PC-3 (cell line): ENCODE measurements around the gene L1TD1. TPM values are rescaled to one million over a fixed set of nuclear protein-coding genes. Genes with fewer than 3 reads are reported as not detected.

Source experiments
- ATAC-seq: fragments of 200-7000 bp; cut with Tn5 transposase; 2 replicates; pipeline ENCODE4 v1.9.1; 2020; ENCODE audit warnings: mild to moderate bottlenecking, moderate library complexity
- BruUV-seq: library from RNA; stranded (reverse); fragments of 400-500 nt; replicated peaks from 2 replicates; lab custom pipeline; 2021; lab: Mats Ljungman, UMichigan
- CTCF ChIA-PET: fragments of 300-600 bp; sonication (Branson Sonifier 250); formaldehyde crosslinking; loops from one replicate; lab custom pipeline; 2022; ENCODE audit warnings: antibody characterized with exemption; lab: Charles Lee
- POLR2A ChIA-PET: fragments of 300-600 bp; sonication (Branson Sonifier 250); formaldehyde crosslinking; loops from one replicate; lab custom pipeline; 2022; ENCODE audit warnings: antibody characterized with exemption; ENCODE audit not compliant: unreplicated experiment; lab: Charles Lee
- DNase-seq: peaks from one replicate; pipeline ENCODE4 v3.0.0-alpha.2; 2015
- H2AFZ ChIP-seq: fragments of 300-600 bp; sonication (generic); 2 replicates; pipeline ENCODE4 v1.6.0; 2016; ENCODE audit warnings: antibody characterized with exemption, low read length
- H3F3A ChIP-seq: fragments of 300-600 bp; sonication (generic); one replicate; pipeline ENCODE4 v1.6.0; 2017; ENCODE audit warnings: antibody characterized with exemption, low read length, control low read depth, mild to moderate bottlenecking; ENCODE audit not compliant: unreplicated experiment
- H3K27ac ChIP-seq: fragments of 300-600 bp; sonication (generic); 2 replicates; pipeline ENCODE4 v1.5.1; 2016; ENCODE audit warnings: mild to moderate bottlenecking, low read length
- H3K27me3 ChIP-seq: fragments of 300-600 bp; sonication (generic); 2 replicates; pipeline ENCODE4 v1.6.1; 2016; ENCODE audit warnings: low read length, mixed read lengths
- H3K36me3 ChIP-seq: fragments of 300-600 bp; sonication (generic); 2 replicates; pipeline ENCODE4 v1.6.1; 2016; ENCODE audit warnings: low read depth, mixed run types, low read length, mixed read lengths
- H3K4me1 ChIP-seq: fragments of 300-600 bp; sonication (generic); 2 replicates; pipeline ENCODE4 v1.5.1; 2016; ENCODE audit warnings: low read length; ENCODE audit not compliant: insufficient read depth
- H3K4me2 ChIP-seq: fragments of 300-600 bp; sonication (generic); 2 replicates; pipeline ENCODE4 v1.6.0; 2016; ENCODE audit warnings: low read length
- H3K4me3 ChIP-seq: fragments of 300-600 bp; sonication (generic); 2 replicates; pipeline ENCODE4 v1.5.1; 2016; ENCODE audit warnings: mild to moderate bottlenecking, low read length, mixed read lengths
- H3K79me2 ChIP-seq: fragments of 300-600 bp; sonication (generic); 2 replicates; pipeline ENCODE4 v1.6.1; 2017; ENCODE audit warnings: low read length, mixed read lengths
- H3K9ac ChIP-seq: fragments of 300-600 bp; sonication (generic); 2 replicates; pipeline ENCODE4 v1.6.0; 2016; ENCODE audit warnings: mild to moderate bottlenecking, low read length
- H3K9me2 ChIP-seq: fragments of 300-600 bp; sonication (generic); replicated peaks from 2 replicates; pipeline ENCODE4 v1.6.1; 2016; ENCODE audit warnings: mixed run types, low read length, mixed read lengths
- H3K9me3 ChIP-seq: fragments of 300-600 bp; sonication (generic); 2 replicates; pipeline ENCODE4 v1.6.1; 2016; ENCODE audit warnings: low read length, mixed read lengths
- H4K20me1 ChIP-seq: fragments of 300-600 bp; sonication (generic); 2 replicates; pipeline ENCODE4 v1.6.1; 2016; ENCODE audit warnings: low read length, mixed read lengths
- EZH2 ChIP-seq: fragments of 300-600 bp; sonication (generic); IDR thresholded peaks from one replicate; pipeline ENCODE4 v1.6.1; 2017; ENCODE audit warnings: antibody characterized with exemption, mild to moderate bottlenecking, low read length; ENCODE audit not compliant: unreplicated experiment
- EZH2phosphoT487 ChIP-seq: fragments of 300-600 bp; sonication (generic); IDR thresholded peaks from 2 replicates; pipeline ENCODE4 v1.6.1; 2018; ENCODE audit warnings: mild to moderate bottlenecking, antibody characterized with exemption, low read length, borderline replicate concordance
- intact Hi-C: fragments of 100-400 bp; cut with micrococcal nuclease; formaldehyde crosslinking; loops from 2 replicates; pipeline ENCODE4 v1.9.0; 2023
- total RNA-seq: library from RNA; depleted of rRNA; stranded (reverse); fragments of >200 nt; gene quantifications from 2 replicates; pipeline ENCODE4 v1.2.3, GENCODE V29; 2014
- TF ChIP-seq, protein P1 (sequence below): fragments of 300-600 bp; sonication (generic); conservative IDR thresholded peaks from 2 replicates; pipeline ENCODE4 v1.5.1; 2017; ENCODE audit warnings: antibody characterized with exemption, low read depth, mild to moderate bottlenecking, low read length

Gene L1TD1
- total RNA-seq, 1 experiment from 2014 or later: not detected

DNA sequence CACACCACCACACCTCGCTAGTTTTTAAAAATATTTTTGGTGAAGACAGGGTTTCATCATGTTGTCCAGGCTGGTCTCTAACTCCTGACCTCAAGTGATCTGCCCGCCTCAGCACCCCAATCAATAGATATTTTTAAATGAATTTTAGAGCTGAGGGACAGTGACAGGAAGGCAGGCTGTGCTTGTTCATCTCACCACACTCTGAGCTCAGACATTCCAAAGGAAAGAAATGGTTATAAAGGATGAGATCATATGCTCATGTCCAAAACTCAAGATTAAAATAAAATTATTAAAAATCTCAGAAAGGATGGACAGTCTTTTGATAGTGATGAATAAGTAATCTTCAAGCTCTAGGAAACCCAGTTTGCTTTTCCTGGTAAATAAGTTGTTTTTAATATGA is 40.9 kb downstream of the L1TD1 start:
- intact Hi-C loops: no loop called here
- no peak overlapping the region for H2AFZ ChIP-seq
- no peaks in the 10 kb centered on the region for H3K79me2 ChIP-seq
- H3K4me3 ChIP-seq: no peak overlapping the region
- no peak for ATAC-seq
- no peak overlapping the region for H3K27ac ChIP-seq
- no peak overlapping the region for H3K4me2 ChIP-seq
- no peak overlapping the region for H3K9ac ChIP-seq
- TF ChIP-seq, protein P1, sequence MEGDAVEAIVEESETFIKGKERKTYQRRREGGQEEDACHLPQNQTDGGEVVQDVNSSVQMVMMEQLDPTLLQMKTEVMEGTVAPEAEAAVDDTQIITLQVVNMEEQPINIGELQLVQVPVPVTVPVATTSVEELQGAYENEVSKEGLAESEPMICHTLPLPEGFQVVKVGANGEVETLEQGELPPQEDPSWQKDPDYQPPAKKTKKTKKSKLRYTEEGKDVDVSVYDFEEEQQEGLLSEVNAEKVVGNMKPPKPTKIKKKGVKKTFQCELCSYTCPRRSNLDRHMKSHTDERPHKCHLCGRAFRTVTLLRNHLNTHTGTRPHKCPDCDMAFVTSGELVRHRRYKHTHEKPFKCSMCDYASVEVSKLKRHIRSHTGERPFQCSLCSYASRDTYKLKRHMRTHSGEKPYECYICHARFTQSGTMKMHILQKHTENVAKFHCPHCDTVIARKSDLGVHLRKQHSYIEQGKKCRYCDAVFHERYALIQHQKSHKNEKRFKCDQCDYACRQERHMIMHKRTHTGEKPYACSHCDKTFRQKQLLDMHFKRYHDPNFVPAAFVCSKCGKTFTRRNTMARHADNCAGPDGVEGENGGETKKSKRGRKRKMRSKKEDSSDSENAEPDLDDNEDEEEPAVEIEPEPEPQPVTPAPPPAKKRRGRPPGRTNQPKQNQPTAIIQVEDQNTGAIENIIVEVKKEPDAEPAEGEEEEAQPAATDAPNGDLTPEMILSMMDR: no peak
- TF ChIP-seq EZH2phosphoT487 (no peak), EZH2 (no peak)
- BruUV-seq: no TSS peak
- no peaks in the 10 kb centered on the region for H3K36me3 ChIP-seq
- DNase-seq: no peak
- CTCF ChIA-PET: no interaction called here
- POLR2A ChIA-PET: no interaction called here
- no peaks in the 10 kb centered on the region for H3K9me2 ChIP-seq
- H3K4me1 ChIP-seq: peaks cover 48% of the 10 kb centered on the region
- no peaks in the 10 kb centered on the region for H3K27me3 ChIP-seq
- no peaks in the 10 kb centered on the region for H4K20me1 ChIP-seq
- H3F3A ChIP-seq: no peaks in the 10 kb centered on the region
- H3K9me3 ChIP-seq: no peaks in the 10 kb centered on the region

DNA sequence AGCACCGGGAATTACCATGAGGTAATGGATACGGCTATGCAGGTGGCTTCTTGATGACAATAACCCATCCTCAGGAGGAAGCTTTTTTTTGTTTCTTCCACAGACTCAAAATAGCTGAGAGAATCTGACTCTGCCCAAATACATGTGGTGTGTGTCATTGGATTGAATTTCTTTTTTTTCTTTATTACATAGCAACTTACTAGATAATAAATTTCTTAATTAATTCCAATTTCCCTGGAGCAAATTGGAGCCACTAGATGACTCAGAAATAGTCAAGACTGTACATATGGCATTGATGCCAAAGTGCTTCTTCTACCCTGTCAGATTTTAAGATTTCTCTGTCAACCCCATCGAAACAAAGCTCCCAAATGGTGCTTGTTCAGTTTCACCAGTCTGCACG is 42.7 kb downstream of the L1TD1 start:
- H4K20me1 ChIP-seq: no peaks in the 10 kb centered on the region
- H3K9me3 ChIP-seq: no peaks in the 10 kb centered on the region
- H3K36me3 ChIP-seq: no peaks in the 10 kb centered on the region
- no peak overlapping the region for H3K27ac ChIP-seq
- H2AFZ ChIP-seq: no peak overlapping the region
- H3K4me1 ChIP-seq: peaks cover 41% of the 10 kb centered on the region
- no peaks in the 10 kb centered on the region for H3F3A ChIP-seq
- no peaks in the 10 kb centered on the region for H3K79me2 ChIP-seq
- no TSS peak for BruUV-seq
- no peak overlapping the region for H3K9ac ChIP-seq
- H3K4me2 ChIP-seq: peak overlapping the region; percentile 30; the same call in 1 of the 2 replicates
- TF ChIP-seq, protein P1: no peak
- TF ChIP-seq EZH2phosphoT487: no peak
- no peak for TF ChIP-seq EZH2
- ChIA-PET CTCF (interaction anchor here (0.7 kb wide), 1 partner anchor 33 kb away, joined by 4 read pairs; no protein-coding TSS in a partner anchor), POLR2A (no interaction called here)
- ATAC-seq (no peak), DNase-seq (peak; percentile 36)
- no peak overlapping the region for H3K4me3 ChIP-seq
- intact Hi-C loops: no loop called here
- no peaks in the 10 kb centered on the region for H3K27me3 ChIP-seq
- no peaks in the 10 kb centered on the region for H3K9me2 ChIP-seq

DNA sequence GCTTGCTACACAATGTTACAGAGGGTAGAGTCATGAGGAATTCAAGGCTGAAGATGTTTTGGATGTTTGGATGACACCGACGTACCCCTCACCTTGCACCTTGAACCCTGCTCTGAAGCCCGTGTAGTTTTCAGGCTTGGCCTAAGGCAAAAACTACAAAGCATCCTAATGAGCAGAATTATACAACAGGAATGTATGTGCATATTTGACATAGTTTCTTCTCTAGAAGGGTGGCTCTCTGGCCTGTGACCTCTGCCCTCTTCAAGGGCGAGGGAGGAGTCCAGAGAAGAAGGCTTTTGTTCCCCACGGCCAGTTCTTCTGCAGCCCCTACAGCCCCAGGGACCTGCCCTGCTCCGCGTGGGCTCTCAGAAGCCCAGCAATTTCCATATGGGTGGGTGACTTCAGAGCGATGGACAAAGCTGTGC is 43.3 kb downstream of the L1TD1 start:
- no TSS peak for BruUV-seq
- POLR2A ChIA-PET: no interaction called here
- no peak for ATAC-seq
- Histone ChIP-seq H3K9me3 (no peaks in the 10 kb centered on the region), H2AFZ (no peak overlapping the region), H3K27me3 (no peaks in the 10 kb centered on the region), H3K4me1 (peaks cover 41% of the 10 kb centered on the region), H3K79me2 (no peaks in the 10 kb centered on the region), H4K20me1 (no peaks in the 10 kb centered on the region), H3K9ac (no peak overlapping the region), H3K4me2 (no peak overlapping the region), H3K27ac (no peak overlapping the region), H3F3A (no peaks in the 10 kb centered on the region), H3K36me3 (no peaks in the 10 kb centered on the region), H3K9me2 (no peaks in the 10 kb centered on the region), H3K4me3 (no peak overlapping the region)
- intact Hi-C loops: no loop called here
- CTCF ChIA-PET: no interaction called here
- DNase-seq: no peak
- TF ChIP-seq, protein P1: no peak
- TF ChIP-seq EZH2phosphoT487: no peak
- TF ChIP-seq EZH2: no peak
